Adrenal gland (tissue), 12 donors: ENCODE measurements around the gene TACR2. TPM values are rescaled to one million over a fixed set of nuclear protein-coding genes. Genes with fewer than 3 reads are reported as not detected.

ENCODE experiments used
- DNase-seq, 7 donors: peaks; one replicate each; pipeline ENCODE4 v3.0.0-alpha.2; 2019 to 2020
- H3K27ac ChIP-seq, 5 donors: fragments of 200-600 bp; sonication (generic) in 4 of 5; 1 replicate in 3 of 5; 2 replicates in 2 of 5; pipeline versions ENCODE4 v1.5.1 to v1.8.0; 2016 to 2020; ENCODE audit warnings: mild to moderate bottlenecking in 1 of 5
- H3K27me3 ChIP-seq: fragments of 200-600 bp; 2 replicates; pipeline ENCODE4 v1.8.0; 2021
- H3K36me3 ChIP-seq, 2 donors: fragments of 200-600 bp; replicated peaks in 1 of 2; 1 replicate in 1 of 2; 2 replicates in 1 of 2; pipeline versions ENCODE4 v1.5.1 to v1.8.0; 2018 to 2022
- H3K4me1 ChIP-seq, 2 donors: fragments of 200-600 bp; replicated peaks in 1 of 2; 1 replicate in 1 of 2; 2 replicates in 1 of 2; pipeline versions ENCODE4 v1.5.1 to v1.8.0; 2018 to 2021
- H3K4me3 ChIP-seq, 4 donors: fragments of 200-600 bp; sonication (generic) in 3 of 4; one replicate each; pipeline ENCODE4 v1.5.1; 2016 to 2018
- H3K9me3 ChIP-seq, 3 donors: fragments of 200-600 bp; sonication (generic) in 1 of 3; replicated peaks in 1 of 3; 1 replicate in 2 of 3; 2 replicates in 1 of 3; pipeline versions ENCODE4 v1.5.1 to v1.8.0; 2016 to 2021
- CTCF ChIP-seq, 6 experiments: fragments of 450-650 bp in 4 of 6; fragments of 200-600 bp in 2 of 6; sonication (generic) in 1 of 6; IDR thresholded peaks; 1 replicate in 5 of 6; 2 replicates in 1 of 6; pipeline versions ENCODE4 v1.5.1 to v1.8.0; 2016 to 2021; ENCODE audit warnings: antibody characterized with exemption in 6 of 6, mild to moderate bottlenecking in 2 of 6, moderate library complexity in 1 of 6
- POLR2A ChIP-seq, 2 donors: fragments of 450-650 bp; IDR thresholded peaks; one replicate each; pipeline ENCODE4 v1.6.1; 2017; ENCODE audit warnings: antibody characterized with exemption in 2 of 2, mild to moderate bottlenecking in 2 of 2, moderate library complexity in 1 of 2
- WGBS, 4 donors: extraction: QIAGEN DNeasy Blood & Tissue Kit in 2 of 4; methylation state at CpG; one replicate each; pipeline versions ENCODE4 v1.1.5 to v1.1.7; 2013 to 2017; 5-methylcytosine and 5-hydroxymethylcytosine counted together
- intact Hi-C, 2 donors: fragments of 100-400 bp; cut with DNase I; formaldehyde crosslinking; loops; one replicate each; pipeline versions ENCODE4 v1.14.1 to v1.15.0; 2022 to 2023
- polyA plus RNA-seq, 3 donors: library from polyadenylated mRNA; stranded (reverse); fragments of 200-250 nt in 2 of 3; fragments of 350-450 nt in 1 of 3; fragmentation: Illumina TruSeq in 1 of 3; extraction: RNeasy Lipid Tissue Mini Kit (QIAGEN cat#74804) in 1 of 3; gene quantifications; one replicate each; pipeline ENCODE4 v1.2.3, GENCODE V29; 2013 to 2014
- total RNA-seq, 9 donors: library from RNA; depleted of rRNA in 4 of 9; stranded (reverse); fragments of >200 nt in 4 of 9; fragments of 120-200 nt in 1 of 9; fragmentation: NEBNext Ultra II Directional in 1 of 9; extraction: Animal tissue kit (Norgen Biotek cat#: 25700) in 1 of 9; gene quantifications; one replicate each; pipeline versions ENCODE4 v1.1.0 to v1.2.4, GENCODE V29; 2013 to 2023
- donor health status: healthy with polysubstance abuse.
- donor health status: Bipolar disorder and iron deficiency.
- donor health status: DM: yes; HTN: yes; CAD: no.
- donor health status: DM: no; HTN: no; CAD: no.
- donor health status: DM: no; HTN: no; CAD: no.
- donor health status: DM: yes; HTN: yes; CAD: no.

Gene TACR2
- total and polyA plus RNA-seq, 12 donors = 0.11 to 0.55 (median 0.35) TPM; not detected in 3

DNA sequence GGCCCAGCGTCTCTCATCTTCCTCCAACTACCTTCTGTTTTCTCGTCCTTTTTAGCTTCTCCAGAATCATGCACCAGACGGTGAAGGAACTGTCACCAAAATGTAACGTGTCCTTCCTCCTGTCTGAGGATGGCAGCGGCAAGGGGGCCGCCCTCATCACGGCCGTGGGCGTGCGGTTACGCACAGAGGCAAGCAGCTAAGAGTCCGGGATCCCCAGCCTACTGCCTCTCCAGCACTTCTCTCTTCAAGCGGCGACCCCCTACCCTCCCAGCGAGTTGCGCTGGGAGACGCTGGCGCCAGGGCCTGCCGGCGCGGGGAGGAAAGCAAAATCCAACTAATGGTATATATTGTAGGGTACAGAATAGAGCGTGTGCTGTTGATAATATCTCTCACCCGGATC lies 15.8 kb downstream of the TACR2 start:
- peaks cover 0 to 41% of the 10 kb centered on the region in 2 donors for H3K36me3 ChIP-seq
- no peak overlapping the region for H3K27ac ChIP-seq
- 89 to 96% (median 95%) methylated on average over 16 to 23 of the region's 23 CpGs for WGBS, 4 donors

DNA sequence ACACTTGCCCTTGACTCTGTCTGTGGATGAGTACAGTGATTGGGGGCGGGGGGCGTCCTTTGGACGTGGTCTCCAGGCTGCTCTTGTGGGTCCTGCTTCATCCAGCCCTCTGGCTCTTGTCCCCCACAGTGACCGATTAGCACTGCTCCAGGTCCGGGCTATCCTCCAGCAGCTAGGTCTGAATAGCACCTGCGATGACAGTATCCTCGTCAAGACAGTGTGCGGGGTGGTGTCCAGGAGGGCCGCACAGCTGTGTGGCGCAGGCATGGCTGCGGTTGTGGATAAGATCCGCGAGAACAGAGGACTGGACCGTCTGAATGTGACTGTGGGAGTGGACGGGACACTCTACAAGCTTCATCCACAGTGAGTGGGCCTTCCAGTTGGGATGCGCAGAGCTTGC lies 18.3 kb downstream of the TACR2 start:
- Histone ChIP-seq H3K4me3 (no peak overlapping the region), H3K36me3 (peaks cover 0 to 58% of the 10 kb centered on the region in 2 donors), H3K27ac (peak overlapping the region in 1 of 5 donors; percentile 73), H3K27me3 (no peaks in the 10 kb centered on the region), H3K9me3 (no peaks in the 10 kb centered on the region), H3K4me1 (no peaks in the 10 kb centered on the region)
- intact Hi-C loops = no loop called here
- 80 to 90% (median 82%) methylated on average over 14 to 16 of the region's 16 CpGs for WGBS, 4 donors
- TF ChIP-seq CTCF (IDR thresholded peaks at IDR 0.05) = no peak
- TF ChIP-seq POLR2A (IDR thresholded peaks at IDR 0.05) = no peak
- DNase-seq = no peak

More for the DNA sequence above, 15.8 kb downstream of the TACR2 start:
- H3K27me3 ChIP-seq = no peaks in the 10 kb centered on the region
- no peak for DNase-seq
- TF ChIP-seq POLR2A (IDR thresholded peaks at IDR 0.05) = no peak
- no peak for TF ChIP-seq CTCF (IDR thresholded peaks at IDR 0.05)
- no peaks in the 10 kb centered on the region for H3K9me3 ChIP-seq
- H3K4me1 ChIP-seq = no peaks in the 10 kb centered on the region
- intact Hi-C loops = no loop called here
- H3K4me3 ChIP-seq = no peak overlapping the region

GRCh38 chr10:69397972-69398371 lies 18.7 kb downstream of the TACR2 start:
- Histone ChIP-seq H3K36me3 (peaks cover 0 to 61% of the 10 kb centered on the region in 2 donors), H3K4me1 (no peaks in the 10 kb centered on the region), H3K4me3 (no peak overlapping the region), H3K27ac (peak overlapping the region in 1 of 5 donors; percentile 73), H3K27me3 (no peaks in the 10 kb centered on the region), H3K9me3 (no peaks in the 10 kb centered on the region)
- no peak for DNase-seq
- 68 to 77% (median 75%) methylated on average over 1 of the region's 1 CpG for WGBS, 4 donors
- intact Hi-C loops = no loop called here
- TF ChIP-seq CTCF (IDR thresholded peaks at IDR 0.05) (no peak), POLR2A (IDR thresholded peaks at IDR 0.05) (no peak)

DNA sequence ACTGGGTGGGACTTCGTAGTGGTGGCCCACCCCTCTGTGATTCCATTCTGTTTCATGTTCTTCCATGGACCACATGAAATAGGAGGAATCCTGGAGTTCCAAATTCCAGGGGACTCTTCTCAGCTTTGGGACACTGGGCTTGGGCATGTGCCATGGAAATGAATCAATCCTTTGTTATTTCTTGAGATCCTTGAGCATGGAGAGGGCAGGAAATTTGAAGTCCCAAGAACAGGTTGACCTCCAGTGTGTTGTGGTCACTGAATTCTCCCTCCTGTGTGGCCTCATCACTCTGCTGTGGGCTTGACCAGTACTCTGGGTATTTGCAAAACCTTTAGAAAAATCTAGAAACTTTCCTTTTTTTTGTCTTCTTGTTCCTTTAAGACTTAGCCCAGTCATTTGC lies 22.7 kb downstream of the TACR2 start:
- WGBS, 4 donors = 71 to 82% (median 80%) methylated on average over 1 of the region's 1 CpG
- Histone ChIP-seq H3K27me3 (no peaks in the 10 kb centered on the region), H3K36me3 (peaks cover 0 to 45% of the 10 kb centered on the region in 2 donors), H3K4me3 (no peak overlapping the region), H3K9me3 (no peaks in the 10 kb centered on the region), H3K27ac (no peak overlapping the region), H3K4me1 (no peaks in the 10 kb centered on the region)
- TF ChIP-seq POLR2A (IDR thresholded peaks at IDR 0.05) = no peak
- TF ChIP-seq CTCF (IDR thresholded peaks at IDR 0.05) = no peak
- intact Hi-C loops = loop anchor here in 1 of 2 donors (5.0 kb wide), 1 partner anchor 157 kb away; no protein-coding TSS in a partner anchor
- no peak for DNase-seq
